ENCODE measurements around the gene FNIP1.
"Not testable (repeated sequence)": the region's sequence is repeated elsewhere in the genome, so short reads cannot be mapped to it uniquely, and the experiment has no call there.

FNIP1 gene

DNA sequence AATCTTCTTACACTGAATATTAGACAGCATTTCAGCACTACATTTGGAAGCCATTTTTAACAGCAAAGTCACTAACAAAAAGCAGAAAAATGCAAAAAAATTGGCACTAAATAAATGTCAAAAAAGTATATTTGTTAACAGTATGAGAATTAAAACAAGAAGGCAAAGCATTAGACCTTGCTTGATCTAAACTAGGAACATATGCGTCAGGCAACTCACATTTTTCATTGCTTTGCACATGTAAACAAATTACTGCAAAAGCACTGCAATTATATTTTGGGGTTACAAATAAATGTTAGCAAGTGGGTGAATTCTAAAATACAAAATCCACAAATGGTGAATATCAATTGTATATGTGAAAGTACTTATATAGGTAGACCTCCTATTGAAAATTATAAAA lies 112.8 kb downstream of the FNIP1 start:
- DNase-seq = no peak

DNA sequence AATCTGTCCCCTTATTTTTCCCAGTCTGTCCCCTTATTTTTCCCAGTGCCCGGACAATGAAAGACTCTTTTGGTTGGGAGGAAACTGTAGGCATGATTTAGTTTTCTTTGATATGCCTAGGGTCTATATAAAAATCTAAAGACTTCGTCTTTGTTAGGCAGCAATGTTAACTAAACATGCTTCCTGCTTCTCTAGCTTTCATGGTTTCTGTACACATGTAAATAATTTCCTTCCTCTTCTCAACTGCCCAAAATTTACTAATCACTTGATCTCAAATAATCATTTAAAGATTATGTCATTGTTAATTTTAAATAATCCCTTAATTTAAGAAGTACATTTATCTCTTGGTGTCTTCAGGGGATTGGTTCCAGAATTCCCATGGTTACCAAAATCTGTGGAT lies 114.0 kb downstream of the FNIP1 start:
- DNase-seq = no peak

DNA sequence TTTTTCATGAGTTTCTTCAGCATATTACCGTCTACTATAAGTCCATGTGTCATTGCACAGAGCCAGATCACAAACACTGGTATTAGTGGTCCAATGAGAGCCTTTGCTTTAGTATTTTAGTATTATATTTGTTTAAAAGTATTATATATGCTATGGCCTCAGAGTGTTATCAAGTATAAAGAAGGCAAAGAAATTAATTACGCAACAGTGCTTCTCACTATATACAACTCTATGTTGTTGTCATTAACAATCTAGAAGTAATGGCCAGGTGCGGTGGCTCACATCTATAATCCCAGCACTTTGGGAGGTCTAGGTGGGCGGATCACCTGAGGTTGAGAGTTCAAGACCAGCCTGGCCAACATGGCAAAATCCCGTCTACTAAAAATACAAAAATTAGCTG lies 114.6 kb downstream of the FNIP1 start:
- no peak for DNase-seq

DNA sequence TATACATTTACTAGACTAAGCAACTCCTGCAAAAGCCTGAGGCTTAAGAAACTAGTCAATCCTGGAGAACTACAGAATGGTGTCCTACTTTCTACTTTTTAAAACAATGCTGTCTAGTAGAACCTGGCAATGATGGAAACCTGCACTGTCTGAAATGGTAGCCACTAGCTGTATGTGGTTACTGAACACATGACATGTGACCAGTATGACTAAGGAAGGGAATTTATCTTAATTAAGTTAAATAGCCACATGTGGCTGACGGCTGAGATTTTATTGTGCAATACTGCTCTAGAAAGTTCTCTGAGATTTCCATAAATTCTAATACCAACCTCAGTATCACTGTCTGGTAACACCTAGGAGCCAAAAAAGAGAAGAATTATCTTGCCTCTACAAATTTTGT lies 116.9 kb downstream of the FNIP1 start:
- no peak for DNase-seq

DNA sequence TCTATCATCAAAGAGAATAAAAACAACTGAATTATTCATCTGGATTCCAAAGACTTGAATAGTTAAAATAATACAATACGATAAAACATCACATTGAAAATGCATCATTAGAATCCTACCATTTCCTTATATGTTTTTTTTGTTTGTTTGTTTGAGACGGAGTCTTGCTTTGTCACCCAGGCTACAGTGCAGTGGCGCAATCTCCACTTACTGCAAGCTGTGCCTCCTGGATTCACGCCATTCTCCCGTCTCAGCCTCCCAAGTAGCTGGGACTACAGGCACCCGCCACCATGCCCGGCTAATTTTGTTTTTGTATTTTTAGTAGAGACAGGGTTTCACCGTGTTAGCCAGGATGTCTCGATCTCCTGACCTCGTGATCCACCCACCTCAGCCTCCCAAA lies 118.5 kb downstream of the FNIP1 start:
- not testable (repeated sequence) for DNase-seq

DNA sequence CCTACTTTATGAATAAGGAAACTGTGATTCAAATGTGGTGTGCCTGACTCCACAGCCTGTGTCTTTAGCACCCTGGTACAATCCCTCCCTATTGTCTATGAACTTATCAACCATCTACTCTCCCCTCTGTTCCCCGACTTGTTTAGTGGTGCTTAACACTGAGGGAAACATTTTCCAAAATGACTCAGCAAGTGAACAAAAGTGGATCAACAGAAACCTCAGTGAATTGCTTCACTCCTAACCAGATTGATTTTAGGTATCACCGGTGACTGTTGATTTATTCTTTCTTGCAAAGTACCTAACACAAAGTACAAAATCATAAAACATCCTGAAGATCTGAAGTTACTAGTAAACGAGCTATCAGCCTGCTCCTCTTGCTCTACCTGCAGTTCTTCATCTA lies 119.7 kb downstream of the FNIP1 start:
- DNase-seq = no peak

DNA sequence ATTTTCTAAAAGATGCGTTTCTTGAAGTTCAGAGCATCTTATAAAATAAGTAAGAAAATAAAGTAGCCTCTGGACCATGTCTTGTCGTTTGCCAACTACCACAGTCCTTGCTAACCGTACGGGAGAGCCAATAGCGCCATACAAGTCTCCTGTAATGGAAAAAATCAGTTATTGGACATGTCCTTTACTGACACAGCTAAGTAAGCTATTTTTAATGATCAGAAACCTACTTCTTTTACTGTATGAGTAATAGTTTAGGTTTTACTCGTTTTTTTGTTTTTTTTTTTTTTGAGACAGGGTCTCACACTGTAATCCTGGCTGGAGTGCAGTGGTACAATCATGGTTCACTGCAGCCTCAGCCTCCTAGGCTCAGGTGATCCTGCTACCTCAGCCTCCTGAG lies 124.0 kb downstream of the FNIP1 start:
- DNase-seq = no peak

DNA sequence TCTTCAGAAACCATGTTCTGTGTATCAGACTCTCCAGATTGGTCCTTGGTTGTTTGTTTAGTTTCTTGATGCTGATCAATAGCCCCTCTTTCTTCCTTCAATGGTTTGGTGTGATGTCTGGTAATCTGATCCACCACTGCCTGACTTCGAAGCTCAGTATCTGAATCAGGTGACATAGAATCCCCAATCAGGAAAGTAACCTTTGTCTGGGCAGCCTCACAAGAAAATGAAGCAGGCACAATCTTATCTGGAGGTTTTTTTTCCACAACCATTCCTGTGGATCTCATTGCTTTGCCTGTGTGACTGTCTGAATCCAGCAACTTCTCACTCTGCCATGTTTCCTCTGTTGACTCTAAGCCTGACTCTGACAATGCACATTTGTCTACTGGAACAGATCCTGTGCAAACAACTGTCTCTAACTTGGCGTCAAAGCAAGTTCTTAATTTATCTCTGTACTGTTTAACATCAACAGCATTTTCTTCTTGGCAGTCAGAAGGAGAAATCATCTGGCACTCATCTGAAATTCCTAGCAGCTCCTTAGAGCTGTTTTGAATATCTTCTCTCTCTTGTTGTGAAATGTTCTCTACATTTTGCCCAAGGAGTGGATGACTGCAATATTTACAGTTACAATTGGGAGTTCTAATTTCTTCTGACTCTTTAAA lies 124.7 kb downstream of the FNIP1 start:
- DNase-seq = no peak

DNA sequence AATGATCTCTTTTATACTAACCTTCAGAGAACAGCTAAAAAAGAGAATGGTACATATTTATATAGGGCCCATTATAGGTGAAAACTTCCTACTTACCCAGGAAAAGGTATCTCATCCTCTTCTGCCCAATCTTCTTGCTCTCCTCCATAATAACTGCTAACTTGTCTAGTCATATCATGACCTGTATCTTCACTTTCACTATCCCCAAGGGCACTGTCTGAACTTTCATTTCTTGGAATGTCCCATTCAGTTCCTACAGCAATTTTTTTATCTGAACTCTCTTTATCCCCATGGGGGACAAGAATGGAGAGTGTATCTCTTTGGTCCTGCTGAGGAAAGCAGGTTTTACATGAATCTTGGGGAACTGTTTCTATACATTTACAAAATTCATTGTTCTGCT lies 125.4 kb downstream of the FNIP1 start:
- DNase-seq = no peak

DNA sequence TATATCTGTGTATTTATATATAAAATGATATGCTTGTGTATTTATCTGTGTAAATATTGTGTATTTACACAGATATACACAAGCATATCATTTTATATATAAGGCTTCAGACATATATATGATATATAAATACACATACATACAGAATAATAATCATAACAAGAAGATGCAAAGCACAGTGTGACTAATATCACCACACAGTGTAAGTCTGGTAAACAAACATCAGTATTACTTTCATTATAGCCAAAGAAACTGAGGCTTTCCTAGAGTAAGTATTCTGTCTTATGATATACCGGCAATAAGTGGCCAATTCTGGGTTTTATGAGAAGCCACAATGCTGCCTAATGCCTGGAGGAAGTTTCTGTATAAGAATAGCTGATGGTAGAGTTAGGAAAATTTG lies 131.9 kb downstream of the FNIP1 start:
- no peak for DNase-seq

DNA sequence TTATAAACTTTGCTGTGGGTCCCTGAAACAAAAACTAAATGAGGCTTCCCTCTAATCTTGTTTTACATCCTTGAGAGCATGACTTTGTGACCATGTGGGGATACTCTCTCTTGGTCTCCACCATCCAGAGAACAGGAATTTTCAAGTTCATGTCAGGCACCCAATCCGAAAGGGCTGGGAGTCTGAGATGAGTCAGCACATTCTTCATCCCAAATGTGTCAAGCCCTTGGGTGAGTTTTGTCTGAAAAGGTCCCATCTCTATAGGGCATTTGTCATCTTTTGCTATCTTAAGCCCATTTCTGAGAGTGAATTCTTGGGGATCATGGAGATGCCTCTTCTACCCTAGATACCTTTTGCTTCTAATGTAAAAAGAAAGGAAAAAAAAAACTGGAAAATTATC lies 134.9 kb downstream of the FNIP1 start:
- DNase-seq = no peak

DNA sequence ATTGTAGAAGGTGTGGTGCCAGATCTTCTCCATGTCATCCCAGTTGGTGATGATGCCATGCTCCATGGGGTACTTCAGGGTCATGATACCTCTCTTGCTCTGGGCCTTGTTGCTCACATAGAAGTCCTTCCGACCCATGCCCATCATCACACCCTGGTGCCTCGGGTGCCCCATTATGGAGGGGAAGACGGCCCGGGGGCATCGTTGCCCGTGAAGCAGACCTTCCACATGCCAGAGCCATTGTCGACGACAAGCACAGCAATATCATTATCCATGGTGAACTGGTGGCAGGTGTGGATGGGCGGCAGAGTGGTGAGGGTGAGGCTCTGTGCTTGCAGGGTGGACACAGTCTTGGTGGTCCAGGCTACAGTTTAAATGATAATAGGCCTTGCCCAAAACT lies 137.0 kb downstream of the FNIP1 start:
- no peak for DNase-seq

DNA sequence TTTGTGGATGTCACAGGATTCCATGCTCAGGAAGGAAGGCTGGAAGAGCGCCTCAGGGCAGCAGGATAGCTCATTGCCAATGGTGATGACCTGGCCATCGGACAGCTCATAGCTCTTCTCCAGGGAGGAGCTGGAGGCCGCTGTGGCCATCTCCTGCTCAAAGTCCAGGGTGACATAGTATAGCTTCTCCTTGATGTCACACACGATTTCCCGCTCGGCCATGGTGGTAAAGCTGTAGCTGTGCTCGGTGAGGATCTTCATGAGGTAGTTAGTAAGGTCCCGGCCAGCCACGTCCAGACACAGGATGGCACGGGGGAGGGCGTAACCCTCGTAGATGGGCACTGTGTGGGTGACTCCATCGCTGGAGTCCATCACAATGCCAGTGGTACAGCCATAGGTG lies 137.5 kb downstream of the FNIP1 start:
- DNase-seq = no peak

DNA sequence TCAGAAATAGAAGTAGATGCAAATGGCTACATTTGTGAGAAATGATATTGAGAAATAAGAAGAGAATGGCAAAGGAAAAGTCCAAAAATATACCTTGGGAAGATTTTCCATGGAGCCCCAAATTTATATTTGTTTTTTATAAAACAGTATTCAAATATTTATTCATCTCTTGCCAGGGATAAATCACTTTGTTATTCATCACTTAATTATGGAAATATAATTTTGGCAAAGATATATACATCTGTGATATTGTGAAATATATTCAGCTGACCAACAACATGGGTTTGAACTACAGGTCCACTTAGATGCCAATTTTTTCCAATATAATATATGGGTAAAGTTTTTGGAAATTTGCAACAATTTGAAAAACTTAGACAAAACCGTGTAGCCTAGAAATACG lies 142.0 kb downstream of the FNIP1 start:
- no peak for DNase-seq

DNA sequence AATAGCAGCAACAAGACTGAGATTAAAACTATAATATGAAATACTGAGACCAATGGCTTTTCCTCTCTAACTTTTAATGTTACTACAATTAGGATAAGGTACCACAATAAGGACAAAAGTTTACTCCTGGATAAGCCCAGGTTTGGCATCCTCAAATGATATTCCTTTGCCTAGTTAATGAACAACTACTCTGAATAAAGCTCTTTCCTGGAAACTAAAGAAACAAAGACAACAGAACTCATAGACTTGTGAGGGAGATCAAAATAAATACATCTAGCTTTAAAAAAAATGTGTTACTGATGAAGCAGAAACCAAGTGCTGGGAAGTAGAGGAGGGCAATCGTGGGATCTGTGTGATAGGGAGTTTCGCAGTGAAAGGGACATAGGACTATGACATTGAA lies 142.5 kb downstream of the FNIP1 start:
- no peak for DNase-seq

DNA sequence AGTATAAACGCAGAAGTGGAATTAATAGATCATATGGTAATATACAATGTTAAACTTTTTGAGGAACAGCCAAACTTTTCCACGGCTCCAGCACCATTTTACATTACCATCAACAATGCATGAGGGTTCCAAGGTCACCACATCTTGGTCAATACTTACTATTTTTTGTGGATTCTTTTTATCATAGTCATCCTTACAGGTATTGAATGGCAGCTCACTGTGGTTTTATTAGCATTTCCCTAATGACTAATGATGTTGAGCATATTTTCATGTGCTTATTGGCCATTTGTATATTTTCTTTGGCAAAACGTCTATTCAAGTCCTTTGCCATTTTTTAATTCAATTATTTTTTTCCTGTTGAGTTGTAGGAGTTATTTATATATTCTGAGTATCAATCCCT lies 147.7 kb downstream of the FNIP1 start:
- DNase-seq = no peak

DNA sequence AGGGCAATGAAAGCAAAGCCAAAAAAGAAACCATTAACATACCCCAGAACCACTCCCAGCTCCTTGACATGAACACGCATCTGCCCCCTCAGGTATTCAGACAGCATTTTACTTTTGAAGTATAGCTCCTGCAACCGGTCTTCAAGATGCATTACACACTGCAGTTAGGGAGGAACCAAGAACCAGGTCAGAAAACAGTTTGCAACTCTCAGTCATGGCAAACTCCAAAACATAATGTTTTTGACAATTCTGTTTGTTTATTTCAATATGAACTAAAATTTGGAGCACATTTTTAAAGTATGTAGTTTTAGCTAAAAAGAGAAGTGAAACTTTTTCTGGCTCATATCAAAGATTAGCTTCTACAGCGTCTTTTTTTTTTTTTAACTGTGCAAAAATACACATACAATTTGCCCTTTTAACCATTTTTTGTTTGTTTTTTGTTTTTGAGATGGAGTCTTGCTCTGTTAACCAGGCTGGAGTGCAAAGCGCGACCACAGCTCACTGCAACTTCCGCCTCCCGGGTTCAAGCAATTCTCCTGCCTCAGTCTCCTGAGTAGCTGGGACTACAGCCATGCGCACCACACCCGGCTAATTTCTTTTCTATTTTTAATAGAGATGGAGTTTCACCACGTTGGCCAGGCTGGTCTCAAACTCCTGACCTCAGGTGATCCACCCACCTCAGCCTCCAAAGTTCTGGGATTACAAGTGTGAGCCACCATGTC lies 149.6 kb downstream of the FNIP1 start:
- no peak for DNase-seq

DNA sequence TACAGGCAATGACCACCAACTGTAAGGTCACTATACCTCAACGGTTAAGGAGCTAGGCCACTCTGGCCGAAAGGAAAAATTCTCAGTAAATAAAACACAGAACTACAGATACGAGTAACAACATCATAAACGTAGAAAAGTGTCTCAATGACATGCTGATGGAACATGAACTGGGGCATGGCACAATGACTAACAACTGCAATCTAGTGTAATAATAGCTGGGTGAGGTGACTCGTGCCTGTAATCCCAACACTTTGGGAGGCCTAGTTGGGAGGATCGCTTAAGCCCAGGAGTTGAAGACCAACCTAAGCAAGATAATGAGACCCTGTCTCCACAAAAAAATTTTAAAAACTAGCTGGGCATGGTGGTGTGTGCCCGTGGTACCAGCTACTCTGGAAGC lies 152.0 kb downstream of the FNIP1 start:
- no peak for DNase-seq

DNA sequence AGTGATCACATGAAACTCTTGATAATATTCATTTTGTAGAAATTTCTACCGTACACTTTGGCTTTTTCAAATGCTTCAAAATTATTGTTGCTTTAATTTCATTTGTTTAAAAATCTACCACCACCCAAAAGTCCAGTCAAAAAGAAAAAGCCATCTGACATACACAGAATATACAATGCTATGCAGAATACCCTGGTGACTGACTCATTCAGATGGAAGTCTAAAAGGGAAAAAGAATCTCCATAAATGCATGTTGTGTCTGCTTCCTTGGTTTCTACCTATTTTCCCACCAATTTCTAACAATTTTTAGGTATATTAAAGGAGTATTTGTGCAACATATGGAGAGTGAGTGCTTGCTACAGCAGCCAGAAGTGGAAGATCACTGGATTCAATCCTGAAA lies 152.4 kb downstream of the FNIP1 start:
- no peak for DNase-seq

DNA sequence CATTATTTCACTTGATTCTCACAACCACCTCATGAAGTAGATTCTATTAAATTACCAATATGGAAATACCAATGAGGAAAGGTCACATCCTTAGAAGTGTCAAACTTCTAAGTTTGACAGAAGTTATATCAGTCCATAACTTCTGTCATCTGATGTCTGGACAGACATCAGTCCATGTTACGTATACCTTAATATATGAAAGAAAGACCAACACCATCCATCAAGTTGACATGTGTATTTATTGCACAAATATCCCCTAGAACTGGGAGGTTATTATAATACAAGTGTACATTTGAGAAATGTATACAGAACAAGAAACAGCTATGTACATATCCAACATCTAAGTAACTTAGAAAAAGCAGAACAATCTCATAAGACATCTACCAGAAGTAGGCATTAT lies 155.3 kb downstream of the FNIP1 start:
- DNase-seq = no peak

DNA sequence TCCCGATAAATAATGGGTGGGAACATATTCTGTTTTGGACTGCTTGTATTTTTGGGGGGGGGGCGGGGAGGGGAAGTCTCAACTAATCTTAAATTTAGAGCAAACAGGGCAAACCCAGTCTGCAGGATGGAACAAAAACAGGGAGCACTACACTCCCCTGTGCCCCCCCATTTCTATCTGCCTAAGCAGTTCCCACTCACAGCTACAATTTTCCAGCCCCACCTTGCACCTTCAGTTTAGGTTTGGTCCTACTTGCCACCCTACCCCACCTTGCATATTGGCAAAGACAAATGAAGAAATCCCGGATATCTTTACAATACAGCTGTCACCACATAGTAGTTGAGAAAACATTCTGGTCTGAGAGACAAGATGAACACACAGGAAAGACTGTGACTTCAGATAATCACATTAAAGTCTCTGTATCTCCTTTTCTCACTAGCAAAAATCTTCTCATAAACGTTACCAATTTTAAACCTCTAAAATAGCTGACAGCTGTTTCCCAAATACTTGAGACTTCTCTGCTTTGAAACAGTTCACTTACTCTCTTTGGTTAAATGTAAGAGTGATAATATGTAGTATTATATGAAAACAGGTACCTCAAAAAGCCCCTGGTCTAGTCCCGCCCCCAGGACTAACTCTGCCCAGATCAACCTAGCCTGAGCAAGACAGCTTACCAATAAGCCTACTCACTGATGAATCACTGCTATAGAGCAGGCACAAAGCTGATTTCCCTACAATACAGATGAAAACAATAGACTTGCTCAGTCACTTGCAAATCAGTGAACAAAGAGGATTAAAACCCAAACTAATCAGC lies 156.6 kb downstream of the FNIP1 start:
- no peak for DNase-seq

DNA sequence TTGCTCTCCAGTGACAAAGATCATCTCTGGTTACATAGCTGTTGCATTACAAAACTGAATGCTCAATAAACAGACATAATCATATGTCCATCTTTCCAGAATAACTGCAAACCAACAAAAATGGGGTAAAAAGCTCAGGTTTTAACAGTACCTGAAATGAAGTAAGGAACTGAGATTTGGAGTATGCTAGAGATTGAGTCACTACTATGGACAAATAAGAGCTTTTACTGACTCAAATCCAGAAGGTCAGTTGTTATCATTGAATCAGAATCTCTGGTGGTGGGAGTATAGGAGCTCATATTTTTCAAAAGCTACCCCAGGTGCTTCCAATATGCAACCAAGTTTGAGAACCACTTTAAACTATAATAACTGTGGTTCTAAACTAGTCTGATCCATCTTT lies 157.7 kb downstream of the FNIP1 start:
- DNase-seq = no peak

DNA sequence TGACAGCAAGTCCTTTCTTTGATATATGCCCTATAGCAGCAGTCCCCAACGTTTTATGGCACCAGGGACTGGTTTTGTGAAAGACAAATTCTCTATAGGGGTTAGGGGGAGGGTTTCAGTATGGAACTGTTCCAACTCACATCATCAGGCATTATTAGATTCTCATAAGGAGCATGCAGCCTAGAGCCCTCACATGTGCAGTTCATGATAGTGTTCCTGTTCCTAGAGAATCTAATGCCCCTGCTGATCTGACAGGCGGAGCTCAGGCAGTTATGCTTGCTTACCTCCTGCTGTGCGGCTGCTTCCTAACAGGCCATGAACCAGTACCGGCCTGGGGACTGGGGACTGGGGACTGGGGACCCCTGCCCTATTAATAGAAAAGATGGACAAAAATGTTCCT lies 159.1 kb downstream of the FNIP1 start:
- no peak for DNase-seq
